ENCODE data around the gene TSC22D4.

DNA sequence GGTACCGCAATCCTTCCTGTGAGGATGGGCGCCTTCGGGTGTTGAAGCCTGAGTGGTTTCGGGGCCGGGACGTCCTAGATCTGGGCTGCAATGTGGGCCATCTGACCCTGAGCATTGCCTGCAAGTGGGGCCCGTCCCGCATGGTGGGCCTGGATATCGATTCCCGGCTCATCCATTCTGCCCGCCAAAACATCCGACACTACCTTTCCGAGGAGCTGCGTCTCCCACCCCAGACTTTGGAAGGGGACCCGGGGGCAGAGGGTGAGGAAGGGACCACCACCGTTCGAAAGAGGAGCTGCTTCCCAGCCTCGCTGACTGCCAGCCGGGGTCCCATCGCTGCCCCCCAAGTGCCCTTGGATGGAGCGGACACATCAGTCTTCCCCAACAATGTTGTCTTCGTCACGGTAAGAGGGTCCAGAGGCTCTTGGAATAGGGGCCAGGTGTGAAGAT is 47.7 kb downstream of the TSC22D4 start:
- TF ChIP-seq, protein P1, sequence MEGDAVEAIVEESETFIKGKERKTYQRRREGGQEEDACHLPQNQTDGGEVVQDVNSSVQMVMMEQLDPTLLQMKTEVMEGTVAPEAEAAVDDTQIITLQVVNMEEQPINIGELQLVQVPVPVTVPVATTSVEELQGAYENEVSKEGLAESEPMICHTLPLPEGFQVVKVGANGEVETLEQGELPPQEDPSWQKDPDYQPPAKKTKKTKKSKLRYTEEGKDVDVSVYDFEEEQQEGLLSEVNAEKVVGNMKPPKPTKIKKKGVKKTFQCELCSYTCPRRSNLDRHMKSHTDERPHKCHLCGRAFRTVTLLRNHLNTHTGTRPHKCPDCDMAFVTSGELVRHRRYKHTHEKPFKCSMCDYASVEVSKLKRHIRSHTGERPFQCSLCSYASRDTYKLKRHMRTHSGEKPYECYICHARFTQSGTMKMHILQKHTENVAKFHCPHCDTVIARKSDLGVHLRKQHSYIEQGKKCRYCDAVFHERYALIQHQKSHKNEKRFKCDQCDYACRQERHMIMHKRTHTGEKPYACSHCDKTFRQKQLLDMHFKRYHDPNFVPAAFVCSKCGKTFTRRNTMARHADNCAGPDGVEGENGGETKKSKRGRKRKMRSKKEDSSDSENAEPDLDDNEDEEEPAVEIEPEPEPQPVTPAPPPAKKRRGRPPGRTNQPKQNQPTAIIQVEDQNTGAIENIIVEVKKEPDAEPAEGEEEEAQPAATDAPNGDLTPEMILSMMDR (IDR thresholded peaks at IDR 0.05; ENCODE audit: poor library complexity, severe bottlenecking) = no peak
- no peak for TF ChIP-seq EZH2 (IDR thresholded peaks at IDR 0.05; ENCODE audit: borderline replicate concordance, insufficient read depth, low read length, poor library complexity, severe bottlenecking)
- TF ChIP-seq POLR2AphosphoS5 (IDR thresholded peaks at IDR 0.05) = no peak
- TF ChIP-seq SMC3 (conservative IDR thresholded peaks at IDR 0.05; ENCODE audit: poor library complexity) = no peak
- no peak for TF ChIP-seq RAD21 (conservative IDR thresholded peaks at IDR 0.05)
